HL-60 (cell line): ENCODE results near the gene MRPS10.
A peak's percentile ranks its signal among the peaks of the same experiment; 100 is the strongest.

Experiments
- DNase-seq, 2 experiments: peaks; one replicate each; pipeline ENCODE4 v3.0.0-alpha.2; 2010 to 2020; ENCODE audit warnings: low read depth in 1 of 2, low spot score in 1 of 2
- H3K27ac ChIP-seq: fragments of 250-450 bp; sonication (Bioruptor Pico); replicated peaks from 2 replicates; pipeline ENCODE4 v1.5.1; 2020; ENCODE audit warnings: mild to moderate bottlenecking, moderate library complexity
- H3K27me3 ChIP-seq: fragments of 250-450 bp; sonication (Bioruptor Pico); 2 replicates; pipeline ENCODE4 v1.5.1; 2021; ENCODE audit warnings: mild to moderate bottlenecking, moderate library complexity; ENCODE audit not compliant: insufficient read depth, poor library complexity, severe bottlenecking
- H3K4me3 ChIP-seq: replicated peaks from 2 replicates; pipeline ENCODE4 v1.5.1; 2011; ENCODE audit warnings: mild to moderate bottlenecking, control low read depth, low read length; ENCODE audit not compliant: insufficient read depth
- CTCF ChIP-seq: IDR thresholded peaks from one replicate; pipeline ENCODE4 v1.5.1; 2011; ENCODE audit warnings: low read length, control low read depth, inconsistent platforms; ENCODE audit not compliant: insufficient read depth
- GABPA ChIP-seq: IDR thresholded peaks from 2 replicates; pipeline ENCODE4 v1.6.1; 2012; ENCODE audit warnings: low read depth
- POLR2AphosphoS5 ChIP-seq: IDR thresholded peaks from 2 replicates; pipeline ENCODE4 v1.6.1; 2012; ENCODE audit warnings: low read depth
- REST ChIP-seq: IDR thresholded peaks from 2 replicates; pipeline ENCODE4 v1.6.1; 2012; ENCODE audit warnings: low read depth; ENCODE audit not compliant: insufficient replicate concordance
- SPI1 ChIP-seq: IDR thresholded peaks from 2 replicates; pipeline ENCODE4 v1.6.1; 2012; ENCODE audit warnings: low read depth, mild to moderate bottlenecking, borderline replicate concordance

The MRPS10 gene

GRCh38 chr6:42200035-42200434 is 17.6 kb downstream of the MRPS10 start:
- TF ChIP-seq SPI1 = no peak
- no peak for TF ChIP-seq REST
- TF ChIP-seq POLR2AphosphoS5 = no peak
- TF ChIP-seq CTCF = no peak
- no peak for TF ChIP-seq GABPA
- Histone ChIP-seq H3K27ac (no peak overlapping the region), H3K27me3 (no peaks in the 10 kb centered on the region), H3K4me3 (no peak overlapping the region)
- DNase-seq = no peak

- Histone ChIP-seq H3K27me3 (no peaks in the 10 kb centered on the region), H3K27ac (no peak overlapping the region), H3K4me3 (no peak overlapping the region)
- TF ChIP-seq POLR2AphosphoS5 (no peak), SPI1 (no peak), REST (no peak), GABPA (no peak), CTCF (no peak)
- DNase-seq = no peak
These were observed 18.3 kb downstream of the MRPS10 start for GRCh38 chr6:42199106-42199981.

- Histone ChIP-seq H3K27ac (no peak overlapping the region), H3K4me3 (no peak overlapping the region), H3K27me3 (no peaks in the 10 kb centered on the region)
- TF ChIP-seq GABPA = no peak
- peak; percentile 14 to 63 for DNase-seq
These were observed 19.9 kb downstream of the MRPS10 start for GRCh38 chr6:42197555-42198362.

- no peak for TF ChIP-seq GABPA
- TF ChIP-seq SPI1 = no peak
- no peak for TF ChIP-seq POLR2AphosphoS5
- TF ChIP-seq CTCF = no peak
- TF ChIP-seq REST = no peak
- no peak for DNase-seq
- no peaks in the 10 kb centered on the region for H3K27me3 ChIP-seq
- H3K27ac ChIP-seq = no peak overlapping the region
- H3K4me3 ChIP-seq = no peak overlapping the region
These were observed 22.2 kb downstream of the MRPS10 start for GRCh38 chr6:42195415-42195814.
